GM21526 (cell line): ENCODE results near the gene CCDC86.

Experiments used
- ATAC-seq: cut with Tn5 transposase; IDR thresholded peaks from one replicate; pipeline ENCODE4 v1.9.1; 2021; ENCODE audit warnings: moderate library complexity; ENCODE audit not compliant: unreplicated experiment, low FRiP score

CCDC86 gene

DNA sequence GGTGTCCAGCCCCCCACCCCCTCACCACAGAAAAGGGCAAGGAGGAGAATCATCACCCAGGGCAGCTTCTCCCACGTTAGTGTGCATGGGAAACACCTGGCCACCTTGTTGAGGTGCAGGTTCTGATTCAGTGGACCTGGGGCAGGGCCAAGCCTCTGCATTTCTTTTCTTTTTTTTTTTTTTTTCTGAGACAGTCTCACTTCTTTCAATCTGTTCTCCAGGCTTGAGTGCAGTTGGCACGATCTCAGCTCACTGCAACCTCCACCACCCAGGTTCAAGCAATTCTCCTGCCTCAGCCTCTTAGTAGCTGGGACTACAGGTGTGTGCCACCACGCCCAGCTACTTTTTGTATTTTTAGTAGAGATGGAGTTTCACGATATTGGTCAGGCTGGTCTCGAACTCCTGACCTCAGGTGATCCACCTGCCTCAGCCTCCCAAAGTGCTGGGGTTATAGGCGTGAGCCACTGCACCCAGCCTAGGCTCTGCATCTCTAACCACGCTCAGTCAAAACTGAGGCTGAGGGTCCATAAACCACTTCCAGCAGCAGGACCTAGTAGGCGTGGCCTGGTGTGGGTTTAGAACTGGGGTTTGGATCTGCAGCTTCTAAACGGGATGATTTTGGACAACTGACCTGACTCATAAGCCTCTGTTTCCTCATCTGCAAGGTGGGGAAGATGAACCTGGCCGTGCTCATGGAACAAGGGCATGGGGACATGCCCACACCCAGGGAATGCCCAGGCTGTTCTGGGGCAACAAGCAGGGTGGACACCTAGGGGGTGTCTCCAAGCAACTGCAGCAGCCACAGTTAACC is 26.2 kb downstream of the CCDC86 start:
- no peak for ATAC-seq

GRCh38 chr11:60868682-60869450 is 27.0 kb downstream of the CCDC86 start:
- ATAC-seq: no peak

DNA sequence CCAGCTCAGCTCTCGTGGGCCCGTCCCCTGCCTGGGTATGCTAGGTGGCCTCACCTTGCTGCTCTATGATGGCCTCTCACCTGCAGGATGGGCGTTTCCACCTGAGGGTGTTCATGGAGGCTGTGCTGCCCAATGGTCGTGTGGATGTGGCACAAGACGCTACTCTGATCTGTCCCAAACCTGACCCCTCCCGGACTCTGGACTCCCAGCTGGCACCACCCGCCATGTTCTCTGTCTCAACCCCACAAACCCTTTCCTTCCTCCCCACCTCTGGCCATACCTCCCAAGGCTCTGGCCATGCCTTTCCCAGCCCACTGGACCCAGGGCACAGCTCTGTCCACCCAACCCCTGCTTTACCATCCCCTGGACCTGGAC is 27.5 kb downstream of the CCDC86 start:
- ATAC-seq: no peak

DNA sequence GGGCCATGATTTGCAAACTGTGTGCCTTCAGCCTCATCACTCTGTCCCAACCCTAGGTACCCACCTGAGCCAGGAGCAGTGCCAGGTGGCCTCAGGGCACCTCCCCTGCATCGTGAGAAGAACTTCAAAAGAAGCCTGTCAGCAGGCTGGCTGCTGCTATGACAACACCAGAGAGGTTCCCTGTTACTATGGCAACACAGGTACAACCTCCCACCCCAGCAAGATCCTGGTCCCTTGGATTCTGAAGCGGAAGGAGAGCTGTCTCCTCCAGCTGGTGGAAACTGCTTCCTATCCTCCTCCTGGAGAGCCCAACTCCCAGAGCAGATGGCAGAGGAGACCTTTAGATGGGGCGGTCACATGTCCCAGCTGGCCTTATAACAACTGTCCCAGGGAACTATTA is 28.4 kb downstream of the CCDC86 start:
- no peak for ATAC-seq

DNA sequence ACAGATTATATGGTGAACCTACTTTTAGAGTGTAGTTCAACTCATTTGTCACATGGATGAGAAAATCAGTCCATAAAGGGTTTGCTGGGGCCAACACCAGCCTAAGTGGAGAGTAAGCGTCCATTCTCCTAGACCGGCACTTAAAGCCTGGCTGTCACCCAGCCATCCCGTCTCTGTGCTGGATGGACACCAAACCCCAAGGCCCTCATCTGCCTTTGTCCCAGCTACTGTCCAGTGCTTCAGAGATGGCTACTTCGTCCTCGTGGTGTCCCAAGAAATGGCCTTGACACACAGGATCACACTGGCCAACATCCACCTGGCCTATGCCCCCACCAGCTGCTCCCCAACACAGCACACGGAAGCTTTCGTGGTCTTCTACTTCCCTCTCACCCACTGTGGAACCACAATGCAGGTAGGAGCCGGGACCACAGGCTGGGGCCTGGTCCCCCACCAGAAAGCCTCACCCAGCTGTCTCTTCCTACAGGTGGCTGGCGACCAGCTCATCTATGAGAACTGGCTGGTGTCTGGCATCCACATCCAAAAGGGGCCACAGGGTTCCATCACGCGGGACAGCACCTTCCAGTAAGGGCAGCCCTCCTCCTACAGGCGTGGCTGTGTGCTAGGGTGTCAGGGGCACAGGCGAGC is 28.9 kb downstream of the CCDC86 start:
- no peak for ATAC-seq

- no peak for ATAC-seq
Observed at GRCh38 chr11:60871378-60872061, 29.6 kb downstream of the CCDC86 start.

DNA sequence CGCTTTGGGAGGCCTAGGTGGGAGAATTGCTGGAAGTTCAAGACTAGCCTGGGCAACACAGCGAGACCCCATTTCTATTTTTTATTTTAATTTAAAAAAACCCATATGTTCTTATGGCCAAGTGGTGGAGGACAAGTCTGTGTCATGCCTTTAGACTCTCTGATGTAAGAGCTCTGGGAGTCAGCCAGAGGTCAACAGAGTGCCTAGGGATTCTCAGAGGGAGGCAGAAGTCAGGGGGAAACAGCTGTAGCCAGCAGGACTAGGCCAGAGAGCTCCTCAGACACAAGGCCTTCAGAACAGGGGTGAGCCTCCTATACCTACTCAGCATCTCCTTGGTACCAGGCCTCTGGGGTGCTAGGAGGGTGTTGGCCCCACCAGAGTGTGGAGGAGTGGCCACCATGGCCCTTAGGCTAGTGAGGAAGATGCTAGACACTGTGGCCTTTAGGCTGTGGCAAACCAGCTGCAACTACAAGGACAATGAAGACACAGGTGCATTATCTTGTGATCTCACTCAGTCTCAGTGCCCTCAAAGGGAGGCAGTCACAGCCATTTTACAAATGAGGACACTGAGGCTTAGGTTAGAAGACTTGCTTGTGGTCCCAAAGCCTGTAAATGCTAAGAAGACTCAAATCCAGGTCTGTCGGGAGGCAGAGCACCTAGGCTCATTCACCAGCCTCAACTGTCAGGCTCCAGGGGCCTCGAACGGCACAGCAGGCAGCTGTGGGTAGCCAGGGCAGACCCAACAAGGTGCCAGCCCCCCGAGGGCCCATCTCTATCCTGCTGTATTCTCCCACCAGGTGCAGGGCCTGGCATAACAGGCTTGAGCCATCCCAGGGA is 30.4 kb downstream of the CCDC86 start:
- no peak for ATAC-seq

DNA sequence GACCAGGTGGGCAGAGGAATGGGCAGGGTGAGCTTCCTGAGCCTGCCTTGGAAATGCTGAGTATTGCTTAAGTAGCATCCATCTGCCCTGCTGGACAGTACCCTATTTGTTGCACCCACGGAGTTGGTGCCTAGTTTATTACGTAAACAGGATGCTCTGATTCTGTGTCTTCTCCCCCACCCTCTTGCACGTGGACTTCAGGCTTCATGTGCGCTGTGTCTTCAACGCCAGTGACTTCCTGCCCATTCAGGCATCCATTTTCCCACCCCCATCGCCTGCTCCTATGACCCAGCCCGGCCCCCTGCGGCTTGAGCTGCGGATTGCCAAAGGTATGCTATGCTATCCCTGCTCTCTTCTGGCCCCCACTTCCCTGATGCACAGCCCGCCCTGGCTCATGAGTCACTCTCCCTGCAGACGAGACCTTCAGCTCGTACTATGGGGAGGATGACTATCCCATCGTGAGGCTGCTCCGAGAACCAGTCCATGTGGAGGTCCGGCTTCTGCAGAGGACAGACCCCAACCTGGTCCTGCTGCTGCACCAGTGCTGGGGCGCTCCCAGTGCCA is 31.1 kb downstream of the CCDC86 start:
- ATAC-seq: no peak

- no peak for ATAC-seq
Observed at GRCh38 chr11:60873533-60873932, 31.6 kb downstream of the CCDC86 start.

DNA sequence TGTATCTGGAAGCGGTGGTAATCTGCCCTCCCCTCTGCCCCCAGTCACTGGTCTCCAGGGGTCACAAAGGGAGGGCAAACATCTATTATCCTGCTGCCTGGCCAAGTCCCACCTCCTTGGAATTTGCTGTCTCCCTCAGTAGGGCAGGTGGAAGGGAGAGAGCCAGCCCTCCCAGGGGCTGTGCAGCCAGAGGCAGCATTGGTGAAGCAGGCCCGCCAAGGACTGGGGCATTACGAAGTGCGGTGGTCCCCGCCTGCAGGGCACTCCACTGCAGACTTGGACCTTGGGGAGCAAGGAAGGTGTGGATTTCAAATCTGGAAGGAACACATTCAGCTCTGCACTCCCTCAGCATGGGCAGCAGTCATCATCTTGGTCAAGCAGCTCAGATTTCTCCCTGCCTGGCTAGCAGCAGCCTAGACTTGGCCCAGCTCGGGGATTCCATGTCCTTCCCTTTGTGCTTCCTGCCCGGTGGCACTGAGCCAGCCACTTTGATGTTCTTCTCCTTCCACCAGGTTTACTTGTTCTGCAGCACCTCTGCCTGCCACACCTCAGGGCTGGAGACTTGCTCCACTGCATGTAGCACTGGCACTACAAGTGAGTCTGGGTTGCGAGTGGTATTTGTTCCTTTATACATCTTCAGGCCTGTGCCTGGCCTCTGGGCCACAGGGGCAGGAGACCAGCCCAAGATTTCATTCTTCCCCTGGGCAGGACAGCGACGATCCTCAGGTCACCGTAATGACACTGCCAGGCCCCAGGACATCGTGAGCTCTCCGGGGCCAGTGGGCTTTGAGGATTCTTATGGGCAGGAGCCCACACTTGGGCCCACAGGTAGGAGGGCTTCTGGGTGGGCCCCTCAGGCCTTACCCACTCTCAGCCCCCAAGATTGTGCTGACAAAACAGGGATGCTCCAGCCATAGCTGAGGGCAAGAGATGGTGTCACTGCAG is 32.8 kb downstream of the CCDC86 start:
- no peak for ATAC-seq

DNA sequence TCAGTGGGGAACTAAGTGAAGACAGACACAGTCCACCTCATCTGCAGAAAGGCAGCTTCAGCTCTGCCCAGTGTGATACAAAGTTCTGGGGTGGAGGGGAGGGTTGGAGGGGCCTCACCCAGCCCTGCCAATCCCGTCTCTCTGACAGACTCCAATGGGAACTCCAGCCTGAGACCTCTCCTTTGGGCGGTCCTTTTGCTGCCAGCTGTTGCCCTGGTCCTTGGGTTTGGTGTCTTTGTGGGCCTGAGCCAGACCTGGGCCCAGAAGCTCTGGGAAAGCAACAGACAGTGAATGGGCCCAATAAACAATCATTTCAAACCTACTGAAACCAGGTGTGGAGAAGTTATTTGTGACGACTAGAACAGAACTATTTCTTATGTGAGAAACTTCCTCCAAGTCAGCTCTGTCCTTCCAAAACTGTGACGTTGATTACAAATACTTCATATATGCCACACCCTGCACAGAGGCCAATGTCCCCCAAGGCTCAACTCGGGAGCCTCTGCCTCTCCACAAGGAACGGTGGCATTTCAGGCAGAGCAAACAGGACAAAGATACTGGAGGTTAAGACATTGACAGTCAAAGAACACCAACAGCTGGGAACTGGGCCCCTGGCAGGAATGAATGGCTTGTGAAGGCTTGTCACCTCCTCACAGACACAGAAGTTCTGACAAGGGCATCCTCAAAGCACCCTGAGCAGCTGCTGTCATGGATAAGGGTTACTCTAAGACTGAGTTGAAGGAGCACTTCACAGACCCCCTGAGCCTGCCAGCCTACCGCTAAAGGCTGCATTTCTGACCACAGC is 33.7 kb downstream of the CCDC86 start:
- ATAC-seq: no peak

DNA sequence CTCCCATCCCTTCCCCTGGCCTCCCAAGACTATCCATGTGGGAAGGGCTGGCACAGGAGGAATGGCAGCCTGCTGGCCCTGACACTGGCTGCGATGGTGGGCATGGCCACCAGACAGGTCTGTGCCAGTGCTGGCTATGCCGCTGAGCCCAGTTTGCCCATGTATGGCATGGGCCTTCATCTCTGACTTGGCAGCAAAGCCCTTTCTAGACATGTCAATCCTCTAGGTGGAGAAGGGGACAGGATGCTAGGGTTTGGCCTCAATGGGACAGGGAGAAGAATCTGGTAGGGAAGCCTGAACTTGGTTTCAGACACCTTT is 34.2 kb downstream of the CCDC86 start:
- ATAC-seq: no peak

DNA sequence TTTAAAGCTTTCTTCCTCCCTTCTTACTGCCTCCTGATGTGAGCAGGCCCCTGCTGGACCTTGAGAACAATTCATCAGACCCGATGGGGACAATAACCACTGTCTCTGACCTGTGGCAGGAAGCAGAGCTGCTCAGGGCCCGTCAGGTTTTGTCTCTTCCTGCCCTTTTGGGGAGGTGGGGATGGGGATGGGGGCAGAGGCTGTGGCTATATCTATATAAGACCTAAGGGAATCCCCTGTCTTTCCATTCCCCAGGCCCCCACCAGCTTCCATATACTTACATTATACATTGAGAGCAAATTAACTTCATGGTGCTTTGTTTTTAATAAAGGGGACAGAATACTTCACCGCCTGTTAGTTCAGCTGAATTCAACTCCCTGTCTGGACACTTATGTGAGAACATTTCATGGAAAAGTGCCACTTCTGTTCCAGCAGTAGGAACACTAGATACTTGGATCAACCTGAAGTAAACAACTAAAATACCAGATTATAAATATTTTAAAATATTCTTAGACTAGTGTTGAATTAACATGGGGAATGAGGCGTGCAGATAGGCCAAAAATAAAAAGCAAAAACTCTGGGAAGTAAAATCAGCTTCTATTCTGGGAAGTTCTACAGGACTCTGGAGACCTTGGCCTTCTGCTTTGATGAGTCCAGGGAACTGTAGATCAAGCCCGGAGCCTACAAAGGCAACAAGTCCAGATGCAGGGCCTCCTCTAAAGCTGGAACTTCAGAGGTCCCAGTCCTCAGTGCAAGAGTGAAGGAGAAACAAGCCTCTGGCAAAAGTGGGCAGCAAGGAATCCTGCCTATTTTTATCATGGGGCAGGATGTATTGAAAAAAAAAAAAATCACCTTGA is 36.6 kb downstream of the CCDC86 start:
- no peak for ATAC-seq

GRCh38 chr11:60879104-60879503 is 37.2 kb downstream of the CCDC86 start:
- no peak for ATAC-seq

DNA sequence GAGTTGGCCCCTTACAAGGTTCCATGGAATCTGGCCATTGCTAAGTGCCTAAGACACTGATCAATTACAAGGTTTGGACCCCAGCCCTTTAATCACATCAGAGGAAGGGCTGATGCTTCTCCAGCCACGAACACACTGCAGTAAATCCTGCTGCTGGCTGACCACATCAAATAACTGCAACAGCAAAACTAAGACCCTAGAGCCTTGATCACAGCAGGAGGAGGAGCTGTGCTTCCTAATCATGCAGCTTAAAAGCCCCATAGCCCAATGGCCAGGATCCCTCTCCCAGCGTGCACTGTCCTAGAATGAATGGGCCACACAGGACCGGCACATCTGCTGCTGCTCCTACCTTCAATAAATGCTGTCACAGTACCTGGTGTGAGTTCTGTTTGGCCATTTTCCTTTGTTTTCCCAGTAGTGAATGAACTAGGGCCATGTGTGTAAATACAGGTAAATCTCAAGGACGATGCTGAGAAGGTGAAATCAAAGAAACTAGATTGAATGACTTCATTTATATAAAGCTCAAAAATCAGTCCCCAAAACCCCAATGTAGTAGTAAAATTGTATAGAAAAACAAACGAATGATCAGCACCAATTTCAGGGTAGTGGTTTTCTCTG is 38.2 kb downstream of the CCDC86 start:
- ATAC-seq: no peak

- no peak for ATAC-seq
Observed at GRCh38 chr11:60880643-60881282, 38.9 kb downstream of the CCDC86 start.
